HUES48 (cell line): ENCODE results near the gene MGMT.

Source experiments
- H3K27ac ChIP-seq: one replicate; pipeline ENCODE4 v1.7.0; 2013; ENCODE audit warnings: low read depth, low read length, inconsistent platforms
- H3K27me3 ChIP-seq: 2 replicates; pipeline ENCODE4 v1.6.1; 2013; ENCODE audit warnings: mild to moderate bottlenecking, low read length; ENCODE audit not compliant: control insufficient read depth, insufficient read depth
- H3K36me3 ChIP-seq: 2 replicates; pipeline ENCODE4 v1.6.1; 2013; ENCODE audit warnings: low read length; ENCODE audit not compliant: control insufficient read depth, insufficient read depth
- H3K4me1 ChIP-seq: 2 replicates; pipeline ENCODE4 v1.6.1; 2013; ENCODE audit warnings: mild to moderate bottlenecking, low read length; ENCODE audit not compliant: control insufficient read depth, insufficient read depth
- H3K4me3 ChIP-seq: 2 replicates; pipeline ENCODE4 v1.5.1; 2013; ENCODE audit warnings: mild to moderate bottlenecking, low read depth, low read length
- H3K9ac ChIP-seq: 2 replicates; pipeline ENCODE4 v1.6.1; 2013; ENCODE audit warnings: mild to moderate bottlenecking, low read depth, low read length, moderate library complexity
- H3K9me3 ChIP-seq: 2 replicates; pipeline ENCODE4 v1.6.1; 2013; ENCODE audit warnings: low read length; ENCODE audit not compliant: control insufficient read depth, insufficient read depth

The MGMT gene

DNA sequence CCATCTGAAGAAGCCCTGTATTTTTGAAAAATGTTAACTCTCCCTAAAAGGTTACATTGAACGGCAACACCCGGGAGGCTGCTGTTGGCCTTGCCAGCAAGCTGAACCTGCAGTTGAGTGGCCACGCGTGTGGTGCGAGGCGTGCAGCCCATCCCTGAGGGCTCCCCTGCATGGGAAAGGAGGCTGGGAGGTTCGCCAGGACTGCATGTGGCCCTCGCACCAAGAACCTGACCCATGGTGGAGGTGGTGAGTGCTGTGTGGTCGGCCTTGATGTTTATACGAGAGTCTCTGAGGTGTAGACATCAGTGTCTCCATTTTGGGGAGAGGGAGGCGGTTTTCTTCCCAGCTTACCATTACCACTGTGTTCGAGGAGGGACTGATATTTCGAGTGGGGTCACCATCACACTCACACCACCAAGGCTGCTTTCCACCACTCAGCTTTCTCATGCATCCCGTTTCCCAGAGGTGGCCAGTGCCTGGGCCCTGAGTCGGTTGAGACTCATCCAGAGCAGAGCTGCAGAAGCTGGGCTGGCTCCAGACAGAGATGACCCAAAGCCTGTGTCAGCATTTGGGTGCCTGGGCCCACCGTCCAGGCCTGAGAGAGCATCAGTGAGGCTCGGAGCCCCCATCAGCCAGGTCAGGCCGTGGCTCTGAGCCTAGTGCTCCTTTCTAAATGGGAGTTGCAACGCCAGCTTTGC lies 274.4 kb downstream of the MGMT start:
- H3K27me3 ChIP-seq, result no peaks in the 10 kb centered on the region
- H3K36me3 ChIP-seq, result no peaks in the 10 kb centered on the region
- H3K4me3 ChIP-seq, result no peak overlapping the region
- no peak overlapping the region for H3K27ac ChIP-seq
- no peaks in the 10 kb centered on the region for H3K9me3 ChIP-seq
- no peak overlapping the region for H3K9ac ChIP-seq
- H3K4me1 ChIP-seq, result no peaks in the 10 kb centered on the region

DNA sequence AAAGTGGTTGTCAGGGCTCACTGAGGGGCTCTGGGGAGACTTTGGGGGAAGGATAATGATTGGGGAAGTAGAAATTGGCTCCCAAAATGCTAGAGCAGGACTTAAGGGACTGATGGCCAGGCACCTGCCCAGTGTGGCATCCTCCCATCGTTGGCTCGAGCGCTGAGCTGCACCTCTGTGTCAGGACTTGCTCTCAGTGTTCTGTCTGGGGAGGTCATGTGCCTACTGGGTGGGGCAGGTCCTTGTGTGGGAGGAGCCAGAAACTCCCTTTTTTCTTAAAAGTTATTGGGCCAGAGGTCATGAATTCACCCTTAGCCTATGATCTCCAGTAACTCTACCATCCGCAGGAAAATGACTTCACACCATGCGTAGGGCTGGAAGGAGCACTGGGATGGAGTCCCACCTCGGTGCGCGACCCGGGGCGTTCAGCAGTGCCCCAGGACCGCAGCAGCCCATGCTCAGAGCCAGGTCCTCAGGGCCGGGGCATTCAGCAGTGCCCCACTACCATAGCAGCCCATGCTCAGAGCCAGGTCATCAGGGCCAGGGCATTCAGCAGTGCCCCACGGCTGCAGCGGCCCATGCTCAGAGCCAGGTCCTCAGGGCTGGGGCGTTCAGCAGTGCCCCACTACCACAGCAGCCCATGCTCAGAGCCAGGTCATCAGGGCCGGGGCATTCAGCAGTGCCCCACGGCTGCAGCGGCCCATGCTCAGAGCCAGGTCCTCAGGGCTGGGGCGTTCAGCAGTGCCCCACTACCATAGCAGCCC lies 275.1 kb downstream of the MGMT start:
- Histone ChIP-seq H3K4me3 (no peak overlapping the region), H3K9me3 (no peaks in the 10 kb centered on the region), H3K27ac (no peak overlapping the region), H3K4me1 (no peaks in the 10 kb centered on the region), H3K27me3 (no peaks in the 10 kb centered on the region), H3K9ac (no peak overlapping the region), H3K36me3 (no peaks in the 10 kb centered on the region)

GRCh38 chr10:129742742-129743550 lies 275.9 kb downstream of the MGMT start:
- Histone ChIP-seq H3K36me3 (no peaks in the 10 kb centered on the region), H3K4me3 (no peak overlapping the region), H3K9ac (no peak overlapping the region), H3K27ac (no peak overlapping the region), H3K9me3 (no peaks in the 10 kb centered on the region), H3K4me1 (no peaks in the 10 kb centered on the region), H3K27me3 (no peaks in the 10 kb centered on the region)

DNA sequence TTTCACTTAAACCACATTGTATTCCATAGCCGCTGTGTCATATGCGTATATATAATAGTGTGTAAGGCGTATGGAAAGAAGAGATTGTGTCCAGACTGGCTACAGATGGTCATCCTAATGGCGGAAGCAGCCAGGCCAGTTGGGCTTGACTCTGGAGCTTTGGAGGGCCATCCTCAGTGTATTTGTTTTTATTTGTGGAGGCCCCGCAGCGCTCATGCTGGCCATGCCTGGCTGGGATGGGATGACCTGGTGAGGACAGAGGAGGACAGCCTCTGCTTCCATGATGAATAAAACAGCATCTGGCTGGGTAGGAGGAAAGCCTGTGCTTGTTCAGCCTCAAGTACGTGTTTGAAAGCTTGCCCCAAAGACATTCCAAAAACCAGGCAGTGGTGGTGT lies 276.7 kb downstream of the MGMT start:
- 0 out of 2 replicates have a peak, but pooled peaks cover 2% of the 10 kb centered on the region for H3K9me3 ChIP-seq

GRCh38 chr10:129744134-129745111 lies 277.4 kb downstream of the MGMT start:
- no peaks in the 10 kb centered on the region for H3K4me1 ChIP-seq
- no peaks in the 10 kb centered on the region for H3K36me3 ChIP-seq
- no peak overlapping the region for H3K9ac ChIP-seq
- no peaks in the 10 kb centered on the region for H3K27me3 ChIP-seq
- no peak overlapping the region for H3K4me3 ChIP-seq
- no peak overlapping the region for H3K27ac ChIP-seq
- peaks cover 7% of the 10 kb centered on the region; the same call in 1 of the 2 replicates for H3K9me3 ChIP-seq

More for the DNA sequence above, 276.7 kb downstream of the MGMT start:
- Histone ChIP-seq H3K27ac (no peak overlapping the region), H3K27me3 (no peaks in the 10 kb centered on the region), H3K9ac (no peak overlapping the region), H3K4me1 (no peaks in the 10 kb centered on the region), H3K36me3 (no peaks in the 10 kb centered on the region), H3K4me3 (no peak overlapping the region)

DNA sequence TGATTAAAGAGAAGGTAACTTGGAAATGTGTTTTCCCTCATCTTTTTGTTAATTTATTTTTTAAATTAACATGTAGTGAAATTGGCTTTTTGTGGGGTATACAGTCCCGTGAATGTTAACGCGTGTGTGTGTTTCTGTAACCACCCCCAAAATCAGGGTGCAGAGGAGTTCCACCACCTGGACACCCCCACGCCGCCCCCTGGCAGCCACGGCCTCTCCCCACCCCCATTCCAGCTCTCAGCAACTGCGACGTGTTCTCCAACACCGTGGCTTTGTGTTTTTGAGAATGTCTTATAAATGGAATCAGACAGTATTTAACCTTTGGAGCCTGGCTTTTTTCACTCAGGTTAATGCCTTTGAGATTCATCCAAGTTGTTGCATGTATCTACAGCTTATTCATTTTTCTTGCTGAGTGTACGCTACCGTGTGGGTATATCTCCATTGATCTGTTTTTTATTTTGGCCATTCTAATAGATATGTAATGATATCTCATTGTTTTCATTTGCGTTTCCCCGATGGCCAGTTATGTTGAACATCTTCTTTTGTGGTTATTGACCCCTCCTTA lies 278.2 kb downstream of the MGMT start:
- H3K4me3 ChIP-seq, result no peak overlapping the region
- H3K27ac ChIP-seq, result no peak overlapping the region
- no peaks in the 10 kb centered on the region for H3K27me3 ChIP-seq
- peaks cover 7% of the 10 kb centered on the region; the same call in 1 of the 2 replicates for H3K9me3 ChIP-seq
- no peaks in the 10 kb centered on the region for H3K4me1 ChIP-seq
- H3K9ac ChIP-seq, result no peak overlapping the region
- H3K36me3 ChIP-seq, result no peaks in the 10 kb centered on the region

GRCh38 chr10:129754211-129755050 lies 287.4 kb downstream of the MGMT start:
- Histone ChIP-seq H3K27me3 (no peaks in the 10 kb centered on the region), H3K4me3 (no peak overlapping the region), H3K4me1 (no peaks in the 10 kb centered on the region), H3K9ac (no peak overlapping the region), H3K36me3 (no peaks in the 10 kb centered on the region), H3K27ac (no peak overlapping the region), H3K9me3 (peaks cover 17% of the 10 kb centered on the region; the same call in 1 of the 2 replicates)

DNA sequence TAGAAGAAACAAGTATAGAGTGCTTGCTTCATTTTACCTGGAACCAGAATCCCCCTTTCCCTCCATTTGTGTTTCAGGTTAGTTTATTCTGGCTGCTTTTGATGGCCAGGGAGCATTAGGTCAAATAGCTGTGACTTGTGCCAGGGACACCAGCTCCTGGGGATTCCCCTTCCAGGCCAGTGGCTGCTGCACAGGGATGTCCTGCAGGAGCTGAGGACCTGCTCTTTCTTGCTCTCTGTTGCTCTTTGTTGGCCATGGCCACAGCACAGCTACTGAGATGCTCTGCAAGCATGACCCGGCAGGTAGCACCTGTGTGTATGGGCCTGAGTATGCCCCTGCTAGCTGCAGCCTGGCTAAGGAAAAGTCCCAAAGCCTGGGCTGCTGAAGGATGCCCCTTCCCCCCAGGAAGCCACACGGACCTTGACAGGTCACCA lies 288.1 kb downstream of the MGMT start:
- H3K27ac ChIP-seq, result no peak overlapping the region

DNA sequence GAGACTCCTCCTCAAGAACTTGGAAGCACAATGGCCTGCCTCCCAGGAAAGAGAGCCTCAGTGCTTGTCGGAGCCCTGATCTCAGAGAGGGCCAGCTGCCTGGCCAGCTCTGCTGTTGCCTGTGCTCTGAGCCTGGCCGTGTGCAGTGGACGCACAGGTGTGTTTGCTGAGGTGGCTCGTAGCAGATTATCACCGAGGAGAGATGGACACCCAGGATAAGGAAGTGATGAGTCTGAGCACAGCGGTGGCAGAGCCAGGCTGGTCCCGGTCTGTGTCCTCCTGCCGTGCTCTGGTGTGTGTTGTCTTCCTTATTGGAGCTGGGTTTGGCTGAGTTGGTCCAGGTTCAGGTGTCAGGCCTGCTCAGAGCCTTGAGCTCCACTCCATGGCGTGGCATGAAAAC lies 288.6 kb downstream of the MGMT start:
- no peak overlapping the region for H3K9ac ChIP-seq
- H3K4me1 ChIP-seq, result no peaks in the 10 kb centered on the region
- H3K36me3 ChIP-seq, result no peaks in the 10 kb centered on the region
- no peaks in the 10 kb centered on the region for H3K27me3 ChIP-seq
- H3K9me3 ChIP-seq, result peaks cover 17% of the 10 kb centered on the region; the same call in 1 of the 2 replicates
- no peak overlapping the region for H3K27ac ChIP-seq
- no peak overlapping the region for H3K4me3 ChIP-seq

More for the DNA sequence above, 288.1 kb downstream of the MGMT start:
- H3K9me3 ChIP-seq, result peaks cover 17% of the 10 kb centered on the region; the same call in 1 of the 2 replicates
- H3K36me3 ChIP-seq, result no peaks in the 10 kb centered on the region
- H3K9ac ChIP-seq, result no peak overlapping the region
- no peaks in the 10 kb centered on the region for H3K27me3 ChIP-seq
- no peaks in the 10 kb centered on the region for H3K4me1 ChIP-seq
- H3K4me3 ChIP-seq, result no peak overlapping the region
